ENCODE results near the gene LMTK3. TPM values are rescaled to one million over a fixed set of nuclear protein-coding genes. Genes with fewer than 3 reads are reported as not detected.

LMTK3 gene
- total RNA-seq, 1 donor from 2014 or later, result 2.9 TPM

GRCh38 chr19:48451624-48452023 is 60.0 kb downstream of the LMTK3 start:
- H3K36me3 ChIP-seq (ENCODE audit: control insufficient read depth, insufficient read depth, low read length), result peaks cover 3% of the 10 kb centered on the region

DNA sequence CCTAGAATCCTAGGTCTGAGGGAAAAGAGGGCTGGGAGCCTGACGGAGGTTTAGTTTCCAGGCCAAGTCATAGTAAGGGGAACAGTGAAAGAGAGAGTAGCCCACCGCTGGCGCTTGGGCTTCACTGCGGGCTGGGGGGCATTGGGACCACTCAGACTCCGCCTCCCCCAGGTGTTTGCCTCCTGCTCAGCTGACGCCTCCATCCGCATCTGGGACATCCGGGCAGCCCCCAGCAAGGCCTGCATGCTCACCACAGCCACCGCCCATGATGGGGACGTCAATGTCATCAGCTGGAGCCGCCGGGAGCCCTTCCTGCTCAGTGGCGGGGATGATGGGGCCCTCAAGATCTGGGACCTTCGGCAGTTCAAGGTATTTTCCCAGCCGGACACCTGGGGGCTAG is 60.8 kb downstream of the LMTK3 start:
- Histone ChIP-seq H3K36me3 (ENCODE audit: control insufficient read depth, insufficient read depth, low read length) (peaks cover 3% of the 10 kb centered on the region), H3K4me3 (ENCODE audit: low read depth, low read length) (no peak overlapping the region), H3K27me3 (ENCODE audit: control insufficient read depth, insufficient read depth, low read length) (no peaks in the 10 kb centered on the region)
- no peak for DNase-seq (ENCODE audit: low read depth)
- TF ChIP-seq, protein P1, sequence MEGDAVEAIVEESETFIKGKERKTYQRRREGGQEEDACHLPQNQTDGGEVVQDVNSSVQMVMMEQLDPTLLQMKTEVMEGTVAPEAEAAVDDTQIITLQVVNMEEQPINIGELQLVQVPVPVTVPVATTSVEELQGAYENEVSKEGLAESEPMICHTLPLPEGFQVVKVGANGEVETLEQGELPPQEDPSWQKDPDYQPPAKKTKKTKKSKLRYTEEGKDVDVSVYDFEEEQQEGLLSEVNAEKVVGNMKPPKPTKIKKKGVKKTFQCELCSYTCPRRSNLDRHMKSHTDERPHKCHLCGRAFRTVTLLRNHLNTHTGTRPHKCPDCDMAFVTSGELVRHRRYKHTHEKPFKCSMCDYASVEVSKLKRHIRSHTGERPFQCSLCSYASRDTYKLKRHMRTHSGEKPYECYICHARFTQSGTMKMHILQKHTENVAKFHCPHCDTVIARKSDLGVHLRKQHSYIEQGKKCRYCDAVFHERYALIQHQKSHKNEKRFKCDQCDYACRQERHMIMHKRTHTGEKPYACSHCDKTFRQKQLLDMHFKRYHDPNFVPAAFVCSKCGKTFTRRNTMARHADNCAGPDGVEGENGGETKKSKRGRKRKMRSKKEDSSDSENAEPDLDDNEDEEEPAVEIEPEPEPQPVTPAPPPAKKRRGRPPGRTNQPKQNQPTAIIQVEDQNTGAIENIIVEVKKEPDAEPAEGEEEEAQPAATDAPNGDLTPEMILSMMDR (IDR thresholded peaks at IDR 0.05; ENCODE audit: insufficient read depth, low read length, poor library complexity, severe bottlenecking), result no peak

More at GRCh38 chr19:48451624-48452023, 60.0 kb downstream of the LMTK3 start:
- H3K4me3 ChIP-seq (ENCODE audit: low read depth, low read length), result no peak overlapping the region
- no peak for DNase-seq (ENCODE audit: low read depth)
- no peaks in the 10 kb centered on the region for H3K27me3 ChIP-seq (ENCODE audit: control insufficient read depth, insufficient read depth, low read length)
- TF ChIP-seq, protein P1 (IDR thresholded peaks at IDR 0.05; ENCODE audit: insufficient read depth, low read length, poor library complexity, severe bottlenecking), result no peak

DNA sequence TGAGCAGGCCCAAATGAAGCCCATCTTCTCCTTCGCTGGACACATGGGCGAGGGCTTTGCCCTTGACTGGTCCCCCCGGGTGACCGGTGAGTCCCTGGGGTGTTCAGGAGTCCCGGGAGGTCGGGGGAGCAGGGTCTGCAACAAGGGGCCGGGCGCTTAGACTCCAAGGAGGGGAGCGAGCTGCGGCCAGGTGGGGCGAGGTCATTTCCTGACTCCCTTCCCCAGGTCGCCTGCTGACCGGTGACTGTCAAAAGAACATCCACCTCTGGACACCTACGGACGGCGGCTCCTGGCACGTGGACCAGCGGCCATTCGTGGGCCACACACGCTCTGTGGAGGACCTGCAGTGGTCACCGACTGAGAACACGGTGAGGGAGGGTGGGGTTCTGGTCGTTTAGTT is 61.2 kb downstream of the LMTK3 start:
- Histone ChIP-seq H3K27me3 (ENCODE audit: control insufficient read depth, insufficient read depth, low read length) (no peaks in the 10 kb centered on the region), H3K36me3 (ENCODE audit: control insufficient read depth, insufficient read depth, low read length) (peaks cover 1% of the 10 kb centered on the region), H3K4me3 (ENCODE audit: low read depth, low read length) (no peak overlapping the region)
- TF ChIP-seq, protein P1 (IDR thresholded peaks at IDR 0.05; ENCODE audit: insufficient read depth, low read length, poor library complexity, severe bottlenecking), result no peak
- DNase-seq (ENCODE audit: low read depth), result no peak

GRCh38 chr19:48448563-48448962 is 63.1 kb downstream of the LMTK3 start:
- TF ChIP-seq, protein P1 (IDR thresholded peaks at IDR 0.05; ENCODE audit: insufficient read depth, low read length, poor library complexity, severe bottlenecking), result no peak
- H3K36me3 ChIP-seq (ENCODE audit: control insufficient read depth, insufficient read depth, low read length), result peaks cover 1% of the 10 kb centered on the region
- DNase-seq (ENCODE audit: low read depth), result no peak
- H3K27me3 ChIP-seq (ENCODE audit: control insufficient read depth, insufficient read depth, low read length), result peaks cover 8% of the 10 kb centered on the region
- no peak overlapping the region for H3K4me3 ChIP-seq (ENCODE audit: low read depth, low read length)

GRCh38 chr19:48446579-48446978 is 65.1 kb downstream of the LMTK3 start:
- DNase-seq (ENCODE audit: low read depth), result no peak
- Histone ChIP-seq H3K36me3 (ENCODE audit: control insufficient read depth, insufficient read depth, low read length) (no peaks in the 10 kb centered on the region), H3K4me3 (ENCODE audit: low read depth, low read length) (peak overlapping the region; percentile 93), H3K27me3 (ENCODE audit: control insufficient read depth, insufficient read depth, low read length) (peaks cover 20% of the 10 kb centered on the region)
- TF ChIP-seq, protein P1 (IDR thresholded peaks at IDR 0.05; ENCODE audit: insufficient read depth, low read length, poor library complexity, severe bottlenecking), result no peak
